Breast epithelium (tissue), 3 donors: Measurements from ENCODE around the gene ZNF679.

Source experiments
- POLR2A ChIP-seq: fragments of 450-650 bp; IDR thresholded peaks from one replicate; pipeline ENCODE4 v1.6.1; 2016; ENCODE audit warnings: antibody characterized with exemption, mild to moderate bottlenecking, moderate library complexity
- POLR2AphosphoS5 ChIP-seq, 3 donors: sonication (generic); formaldehyde crosslinking; IDR thresholded peaks; one replicate each; pipeline ENCODE4 v1.6.1; 2017; ENCODE audit warnings: antibody characterized with exemption in 3 of 3
- TF ChIP-seq, protein P1 (sequence below), 3 donors: fragments of 450-650 bp; IDR thresholded peaks; one replicate each; pipeline ENCODE4 v1.5.1; 2016 to 2017; ENCODE audit warnings: antibody characterized with exemption in 3 of 3, mild to moderate bottlenecking in 3 of 3, moderate library complexity in 3 of 3

DNA sequence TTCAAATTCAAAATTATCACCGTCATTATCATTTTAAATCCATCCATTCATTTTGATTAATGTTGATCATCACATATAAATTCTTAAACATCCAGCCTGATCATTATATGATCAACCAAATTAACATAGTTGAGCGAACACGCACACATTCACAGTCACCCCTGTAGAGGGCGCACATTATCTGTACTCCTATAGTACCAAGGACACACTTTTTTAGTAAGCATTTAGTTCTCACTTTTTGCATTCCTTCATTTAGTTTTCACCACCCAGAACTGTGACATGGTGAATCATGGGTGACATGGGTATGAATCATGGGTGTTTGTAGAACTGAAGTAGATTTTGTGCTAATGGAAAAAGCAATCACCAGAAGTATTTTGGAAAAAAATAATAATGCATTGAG, 47.3 kb upstream of the ZNF679 start:
- TF ChIP-seq, protein P1, sequence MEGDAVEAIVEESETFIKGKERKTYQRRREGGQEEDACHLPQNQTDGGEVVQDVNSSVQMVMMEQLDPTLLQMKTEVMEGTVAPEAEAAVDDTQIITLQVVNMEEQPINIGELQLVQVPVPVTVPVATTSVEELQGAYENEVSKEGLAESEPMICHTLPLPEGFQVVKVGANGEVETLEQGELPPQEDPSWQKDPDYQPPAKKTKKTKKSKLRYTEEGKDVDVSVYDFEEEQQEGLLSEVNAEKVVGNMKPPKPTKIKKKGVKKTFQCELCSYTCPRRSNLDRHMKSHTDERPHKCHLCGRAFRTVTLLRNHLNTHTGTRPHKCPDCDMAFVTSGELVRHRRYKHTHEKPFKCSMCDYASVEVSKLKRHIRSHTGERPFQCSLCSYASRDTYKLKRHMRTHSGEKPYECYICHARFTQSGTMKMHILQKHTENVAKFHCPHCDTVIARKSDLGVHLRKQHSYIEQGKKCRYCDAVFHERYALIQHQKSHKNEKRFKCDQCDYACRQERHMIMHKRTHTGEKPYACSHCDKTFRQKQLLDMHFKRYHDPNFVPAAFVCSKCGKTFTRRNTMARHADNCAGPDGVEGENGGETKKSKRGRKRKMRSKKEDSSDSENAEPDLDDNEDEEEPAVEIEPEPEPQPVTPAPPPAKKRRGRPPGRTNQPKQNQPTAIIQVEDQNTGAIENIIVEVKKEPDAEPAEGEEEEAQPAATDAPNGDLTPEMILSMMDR (IDR thresholded peaks at IDR 0.05), result no peak
- TF ChIP-seq POLR2A (no peak), POLR2AphosphoS5 (IDR thresholded peaks at IDR 0.05) (no peak)
